Fibroblast of lung (primary cell): ENCODE data around the gene SLC15A2.

Source experiments
- EZH2 ChIP-seq: IDR thresholded peaks from 2 replicates; pipeline ENCODE4 v1.5.1; 2012; ENCODE audit warnings: low read length, control low read depth, mild to moderate bottlenecking; ENCODE audit errors: missing control alignments
- TF ChIP-seq, protein P1 (sequence below), 2 donors: IDR thresholded peaks in 1 of 2; conservative IDR thresholded peaks in 1 of 2; 1 replicate in 1 of 2; 2 replicates in 1 of 2; pipeline ENCODE4 v1.5.1; 2011 to 2012; ENCODE audit warnings: low read length in 2 of 2, control low read depth in 1 of 2, inconsistent platforms in 1 of 2, low read depth in 1 of 2, mild to moderate bottlenecking in 1 of 2

DNA sequence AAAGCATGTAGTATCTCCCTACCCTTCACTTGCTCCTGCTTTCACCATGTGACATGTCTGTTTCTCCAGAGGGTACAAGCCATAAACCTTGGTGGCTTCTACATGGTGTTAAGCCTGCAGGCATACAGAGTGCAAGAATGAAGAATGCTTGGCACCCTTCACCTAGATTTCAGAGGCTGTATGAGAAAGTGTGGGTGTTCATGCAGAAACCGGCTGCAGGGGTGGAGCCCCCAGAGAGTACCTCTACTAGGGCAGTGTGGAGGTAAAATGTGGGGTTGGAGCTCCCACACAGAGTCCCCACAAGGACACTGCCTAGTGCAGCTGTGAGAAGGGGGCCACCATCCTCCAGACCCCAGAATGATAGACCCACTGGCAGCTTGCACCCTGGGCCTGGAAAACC is 32.2 kb downstream of the SLC15A2 start:
- TF ChIP-seq, protein P1, sequence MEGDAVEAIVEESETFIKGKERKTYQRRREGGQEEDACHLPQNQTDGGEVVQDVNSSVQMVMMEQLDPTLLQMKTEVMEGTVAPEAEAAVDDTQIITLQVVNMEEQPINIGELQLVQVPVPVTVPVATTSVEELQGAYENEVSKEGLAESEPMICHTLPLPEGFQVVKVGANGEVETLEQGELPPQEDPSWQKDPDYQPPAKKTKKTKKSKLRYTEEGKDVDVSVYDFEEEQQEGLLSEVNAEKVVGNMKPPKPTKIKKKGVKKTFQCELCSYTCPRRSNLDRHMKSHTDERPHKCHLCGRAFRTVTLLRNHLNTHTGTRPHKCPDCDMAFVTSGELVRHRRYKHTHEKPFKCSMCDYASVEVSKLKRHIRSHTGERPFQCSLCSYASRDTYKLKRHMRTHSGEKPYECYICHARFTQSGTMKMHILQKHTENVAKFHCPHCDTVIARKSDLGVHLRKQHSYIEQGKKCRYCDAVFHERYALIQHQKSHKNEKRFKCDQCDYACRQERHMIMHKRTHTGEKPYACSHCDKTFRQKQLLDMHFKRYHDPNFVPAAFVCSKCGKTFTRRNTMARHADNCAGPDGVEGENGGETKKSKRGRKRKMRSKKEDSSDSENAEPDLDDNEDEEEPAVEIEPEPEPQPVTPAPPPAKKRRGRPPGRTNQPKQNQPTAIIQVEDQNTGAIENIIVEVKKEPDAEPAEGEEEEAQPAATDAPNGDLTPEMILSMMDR (conservative IDR thresholded peaks at IDR 0.05 in 1 of 2, IDR thresholded peaks at IDR 0.05 in 1 of 2; ENCODE audit: low read depth in 1 of 2, low read length in 2 of 2), result no peak
- no peak for TF ChIP-seq EZH2
